Activated CD8-positive, alpha-beta memory T cell treated with anti-CD3 and anti-CD28 coated beads for 24 hours (primary cell): ENCODE results near the gene DDX10.
"Not testable (repeated sequence)": the region's sequence is repeated elsewhere in the genome, so short reads cannot be mapped to it uniquely, and the experiment has no call there.

Experiments
- DNase-seq: peaks from one replicate; pipeline ENCODE4 v3.0.0-alpha.2; 2020

The DDX10 gene

DNA sequence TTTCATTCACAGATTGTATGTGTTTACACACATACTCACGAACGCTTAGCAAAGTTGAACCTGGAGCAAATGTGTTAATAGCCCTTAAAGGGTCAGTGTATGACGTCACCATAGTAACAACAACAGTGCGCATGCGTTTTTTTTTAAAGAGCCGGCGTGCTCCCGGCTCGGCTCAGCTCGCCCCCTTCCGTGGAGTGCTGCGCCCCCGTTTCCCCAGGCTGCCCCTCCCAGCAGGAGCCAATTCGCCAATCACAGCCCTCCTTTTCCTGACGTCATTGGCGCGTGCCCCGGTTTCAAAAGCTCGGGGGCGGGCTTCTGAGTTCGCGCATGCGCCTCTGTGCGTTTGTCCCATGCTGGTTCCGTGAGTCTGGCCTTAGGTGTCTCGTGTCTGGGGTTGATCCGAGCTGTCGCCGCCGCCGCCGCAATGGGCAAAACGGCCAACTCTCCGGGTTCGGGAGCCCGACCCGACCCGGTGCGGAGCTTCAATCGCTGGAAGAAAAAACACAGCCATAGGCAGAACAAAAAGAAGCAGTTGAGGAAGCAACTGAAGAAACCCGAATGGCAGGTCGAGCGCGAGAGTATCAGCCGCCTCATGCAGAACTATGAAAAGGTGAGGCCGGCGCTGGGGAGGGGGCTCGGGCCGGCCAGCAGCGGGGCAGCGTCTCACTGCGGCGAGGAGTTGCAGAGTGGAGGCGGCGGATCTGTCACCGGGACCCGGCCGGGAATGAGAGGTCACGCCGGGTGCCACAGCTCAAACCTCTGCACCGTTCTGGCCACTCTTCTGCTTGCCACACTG, at the start of gene DDX10:
DDX10 (plus strand) TSS at position 340 of the 796 bp plus-strand sequence; CDS start at position 425, 85 bp downstream.
- peak; percentile 99 for DNase-seq

DNA sequence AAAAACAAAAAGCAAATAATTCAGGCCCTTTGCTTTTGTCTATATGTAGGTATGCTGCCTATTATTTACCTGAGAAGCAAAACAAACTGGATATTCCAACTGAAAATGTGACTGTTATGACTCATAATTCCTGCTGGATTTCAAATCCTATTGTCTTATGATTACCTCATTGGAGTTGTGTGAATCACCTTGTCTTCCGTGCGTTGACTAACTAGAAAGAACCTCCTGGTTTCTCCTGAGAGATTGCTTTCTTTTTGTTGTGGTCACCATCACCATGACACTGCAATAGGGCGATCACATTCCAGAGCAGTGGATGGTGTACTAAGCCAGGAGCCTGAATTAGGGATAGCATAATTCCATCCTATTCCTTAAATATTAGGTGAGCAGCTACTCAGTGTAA, 48.3 kb upstream of the DDX10 start:
- no peak for DNase-seq

DNA sequence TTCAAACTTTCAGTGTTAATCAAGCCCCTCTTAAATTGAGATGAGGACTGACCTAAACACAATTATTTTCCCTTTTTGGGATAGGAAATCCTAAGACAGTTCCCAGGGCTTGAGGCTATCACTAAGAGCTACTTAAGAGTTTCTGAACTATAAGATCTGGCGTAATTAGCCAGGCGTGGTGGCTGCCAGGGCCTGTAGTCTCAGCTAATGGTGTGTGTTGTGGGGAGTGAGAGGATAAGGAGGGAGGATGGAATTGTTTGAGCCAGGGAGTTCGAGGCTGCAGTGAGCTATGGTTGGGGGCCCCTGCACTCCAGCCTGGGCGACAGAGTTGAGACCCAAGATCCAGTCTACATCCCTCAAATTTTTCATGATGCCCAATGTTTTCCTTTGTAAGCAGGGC, 47.8 kb upstream of the DDX10 start:
- DNase-seq: no peak

DNA sequence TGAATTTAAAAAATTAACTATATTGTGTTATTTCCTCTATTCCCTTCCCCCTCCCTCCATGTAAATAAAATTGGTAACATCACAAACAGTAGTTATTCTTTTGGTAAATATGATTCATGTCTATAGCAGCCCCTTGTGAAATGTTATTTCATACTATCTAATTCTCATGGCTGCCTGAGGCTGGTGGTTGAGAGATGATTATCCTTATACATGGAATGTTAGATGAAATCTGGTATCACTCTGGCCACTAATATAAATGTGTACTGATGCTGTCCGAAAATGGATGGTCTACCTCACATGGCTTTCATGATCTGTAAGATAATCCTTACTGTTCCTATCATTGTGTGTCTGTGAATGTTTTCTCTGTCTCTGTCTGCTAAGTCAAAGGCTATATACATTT, 46.3 kb upstream of the DDX10 start:
- no peak for DNase-seq

DNA sequence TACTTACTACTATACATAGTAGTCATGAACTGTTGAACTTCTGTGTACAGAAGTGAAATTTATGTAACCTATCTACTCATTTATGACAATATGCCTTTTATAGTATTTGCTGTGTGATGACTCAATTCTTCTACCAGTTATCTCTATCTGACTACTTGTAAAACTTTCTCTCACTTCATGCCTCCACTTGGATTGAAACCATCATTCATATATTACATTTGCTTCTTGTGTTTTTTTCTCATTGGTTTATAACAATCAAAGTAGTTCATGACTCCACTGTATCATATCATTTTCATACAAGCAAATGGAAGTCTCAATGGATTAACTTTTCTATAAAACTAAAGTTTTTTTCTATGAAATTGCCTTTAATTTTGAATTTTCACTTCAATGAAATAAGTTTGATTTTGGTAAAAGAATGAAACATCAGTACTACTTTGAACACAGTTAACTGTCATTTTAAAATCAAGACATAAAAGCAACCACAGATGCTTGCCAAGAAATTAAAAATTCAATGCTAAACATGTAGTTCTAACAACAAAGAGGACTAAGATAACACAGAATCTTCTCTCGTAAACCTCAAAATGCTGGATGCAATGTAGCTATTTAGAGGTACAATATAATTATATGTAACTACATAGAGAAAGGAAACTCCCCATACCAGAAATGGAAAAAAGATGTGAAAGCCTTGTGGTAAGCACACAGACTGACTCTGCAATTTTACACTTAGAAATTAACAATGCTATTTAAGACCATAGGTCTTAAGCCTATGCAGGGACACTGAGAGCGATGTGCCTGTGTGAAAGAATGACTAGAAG, 43.7 kb upstream of the DDX10 start:
- no peak for DNase-seq

DNA sequence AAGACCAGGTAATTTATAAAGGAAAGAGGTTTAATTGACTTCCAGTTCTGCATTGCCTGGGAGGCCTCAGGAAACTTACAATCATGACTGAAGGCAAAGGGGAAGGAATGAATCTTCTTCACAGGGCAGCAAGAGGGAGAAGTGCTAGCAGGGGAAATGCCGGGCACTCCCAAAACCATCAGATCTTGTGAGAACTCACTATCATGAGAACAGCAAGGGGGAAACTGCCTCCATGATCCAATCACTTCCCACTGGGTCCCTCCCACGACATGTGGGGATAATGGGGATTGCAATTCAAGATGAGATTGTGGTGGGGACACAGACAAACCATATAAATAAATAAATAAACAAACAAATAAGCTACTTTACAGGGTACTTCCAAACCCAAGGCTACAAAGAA, 42.5 kb upstream of the DDX10 start:
- DNase-seq: no peak

DNA sequence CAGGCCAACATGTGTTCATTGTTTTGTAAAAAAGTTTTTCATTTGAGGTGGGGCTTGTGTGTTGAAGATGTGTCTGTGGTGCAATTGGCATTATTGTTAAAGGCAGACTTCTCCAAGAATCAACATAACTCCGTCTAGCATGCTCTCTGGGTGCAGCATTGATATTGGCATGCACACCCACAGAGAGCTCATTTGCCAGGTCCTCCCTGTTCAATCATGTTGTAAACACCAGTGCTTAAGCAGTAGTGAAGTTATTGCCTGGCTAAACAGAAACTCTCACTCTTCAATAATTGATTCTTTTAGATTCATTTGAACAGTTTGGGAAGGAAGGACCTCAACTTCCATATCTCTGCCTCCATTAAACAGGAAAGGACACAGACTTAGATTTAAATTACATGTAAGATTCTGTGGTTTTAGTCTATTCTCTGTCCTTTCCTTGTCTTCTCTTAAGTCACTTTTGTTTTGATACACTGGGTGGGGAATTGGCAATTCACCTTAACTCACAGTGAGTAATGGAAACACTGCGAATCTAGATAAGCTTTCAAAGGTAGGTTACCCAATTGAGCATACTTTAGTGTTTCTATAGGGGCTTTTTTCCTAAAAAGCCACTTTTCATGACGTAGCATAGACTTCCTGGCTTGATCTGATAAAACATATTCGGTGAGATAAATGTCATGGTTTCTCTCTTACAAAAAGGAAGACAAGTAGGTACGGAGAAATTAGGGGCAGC, 40.5 kb upstream of the DDX10 start:
- no peak for DNase-seq

DNA sequence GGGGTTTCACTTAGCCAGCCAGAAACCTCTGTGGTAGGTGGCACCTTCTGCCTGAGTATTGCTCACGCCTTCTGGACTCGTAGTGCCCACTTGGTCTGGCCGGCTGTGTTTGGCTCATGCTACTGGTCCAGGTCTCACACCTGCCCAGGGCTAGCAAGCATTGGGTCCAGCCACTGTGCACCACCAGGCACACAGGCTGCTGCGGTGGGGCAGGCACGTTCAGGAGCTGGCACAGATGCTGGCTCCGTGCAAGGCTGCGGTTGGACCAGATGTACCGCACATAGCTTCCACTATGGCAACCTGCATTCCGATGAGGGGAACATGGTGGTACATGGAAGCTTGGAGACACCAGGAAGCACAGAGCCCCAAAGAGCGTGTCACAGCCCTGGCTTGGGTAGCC, 36.5 kb upstream of the DDX10 start:
- no peak for DNase-seq

DNA sequence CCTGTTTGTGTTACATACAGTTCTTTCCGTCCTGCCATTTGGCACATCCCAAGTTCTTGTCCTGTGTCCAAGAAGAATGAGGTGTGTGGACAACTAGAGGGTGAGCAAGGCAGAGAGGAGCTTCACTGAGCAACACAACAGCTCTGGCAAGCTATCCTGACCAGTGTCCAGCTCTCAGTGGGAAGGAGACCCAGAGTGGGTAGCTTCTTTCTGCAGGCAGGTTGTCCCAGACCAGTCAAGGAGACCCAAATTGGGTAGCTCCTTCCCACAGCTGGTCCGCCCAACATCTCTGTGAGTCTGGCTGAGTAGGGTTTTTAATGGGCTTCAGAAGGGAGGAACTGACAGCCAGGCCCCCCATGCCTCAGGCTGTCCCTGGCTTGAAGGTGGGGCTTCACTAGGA, 36.1 kb upstream of the DDX10 start:
- DNase-seq: no peak

DNA sequence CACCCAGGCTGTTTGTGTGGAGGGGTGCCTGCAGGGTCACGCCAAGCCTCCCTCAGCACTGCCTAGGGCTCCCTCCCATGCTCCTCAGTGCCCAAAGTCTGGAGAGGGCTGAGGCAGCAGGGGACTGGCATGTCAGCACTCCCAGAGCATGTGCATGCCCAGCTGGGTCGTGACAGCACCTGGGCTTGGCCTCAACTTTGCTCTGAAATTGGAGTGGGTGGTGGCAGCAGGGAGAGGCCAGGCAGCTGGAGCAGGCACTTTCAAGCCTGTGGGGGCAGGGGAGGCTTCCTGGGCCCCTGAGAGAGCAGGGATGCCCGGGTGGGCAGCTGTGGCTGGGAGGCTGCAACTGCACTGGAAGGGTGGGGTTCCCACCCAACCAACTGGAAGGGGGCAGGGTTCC, 35.6 kb upstream of the DDX10 start:
- DNase-seq: no peak

DNA sequence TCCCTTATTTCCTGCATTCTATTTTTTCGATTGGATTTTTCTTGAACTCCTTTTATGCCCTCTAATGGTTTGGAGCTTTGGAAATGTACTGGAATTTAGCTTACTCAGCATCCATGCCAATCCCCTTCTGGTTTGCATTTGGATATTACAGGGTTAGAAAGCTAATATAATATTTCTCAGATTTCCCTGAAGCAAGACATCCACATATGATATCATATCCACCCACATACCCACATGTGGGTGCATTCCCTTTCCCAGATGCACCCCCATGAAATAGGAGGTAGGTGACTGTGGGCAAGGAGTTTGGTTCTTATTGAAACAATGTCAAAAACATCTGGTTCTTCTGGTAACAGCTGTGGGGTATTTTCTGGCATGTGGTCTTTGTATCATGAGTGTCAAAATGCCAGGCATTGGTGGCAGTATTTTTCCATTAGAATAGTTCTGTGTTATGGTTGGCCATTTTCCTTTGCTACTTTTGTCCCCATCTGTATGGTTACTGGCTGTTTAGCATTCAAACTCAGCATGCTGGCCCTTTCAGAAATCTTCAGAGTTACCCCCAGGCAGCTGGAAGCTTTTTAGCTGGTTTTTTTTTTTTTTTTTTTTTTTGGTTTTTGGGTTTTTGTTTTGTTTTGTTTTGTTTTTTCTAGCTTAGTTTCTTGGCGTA, 32.7 kb upstream of the DDX10 start:
- no peak for DNase-seq

DNA sequence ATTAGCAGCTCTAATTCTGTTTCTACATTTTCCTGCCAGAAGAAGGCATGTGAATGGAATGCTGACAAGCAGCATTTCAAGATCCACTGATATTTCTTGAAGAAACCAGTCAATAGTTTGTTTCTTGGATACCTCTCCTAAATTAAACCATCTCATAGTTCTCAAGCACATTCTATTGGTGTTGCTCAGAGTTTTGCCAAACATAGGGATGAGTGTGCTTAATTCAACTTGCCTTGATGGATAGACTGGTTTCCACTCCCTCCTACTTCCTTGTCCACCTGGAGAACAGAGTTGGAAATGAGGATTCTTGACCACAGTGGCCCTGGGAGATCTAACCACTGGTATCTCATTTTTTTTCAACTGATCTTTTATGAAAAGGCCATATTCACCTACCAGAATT, 29.8 kb upstream of the DDX10 start:
- no peak for DNase-seq

DNA sequence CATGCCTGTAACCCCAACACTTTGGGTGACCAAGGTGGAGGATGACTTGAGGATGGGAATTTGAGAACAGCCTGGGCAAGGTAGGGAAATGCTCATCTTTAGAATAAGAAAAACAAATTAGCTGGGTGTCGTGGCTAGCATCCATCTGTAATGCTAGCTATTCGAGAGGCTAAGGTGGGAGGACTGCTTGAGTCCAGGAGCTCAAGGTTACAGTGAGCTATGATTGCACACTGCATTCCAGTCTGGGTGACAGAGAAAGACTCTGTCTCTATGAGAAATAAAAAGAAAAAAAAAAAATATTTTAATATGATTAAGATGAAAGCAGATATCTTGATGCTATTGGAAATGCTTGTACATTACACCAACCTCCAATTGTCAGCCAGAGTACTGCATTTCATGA, 28.6 kb upstream of the DDX10 start:
- no peak for DNase-seq

DNA sequence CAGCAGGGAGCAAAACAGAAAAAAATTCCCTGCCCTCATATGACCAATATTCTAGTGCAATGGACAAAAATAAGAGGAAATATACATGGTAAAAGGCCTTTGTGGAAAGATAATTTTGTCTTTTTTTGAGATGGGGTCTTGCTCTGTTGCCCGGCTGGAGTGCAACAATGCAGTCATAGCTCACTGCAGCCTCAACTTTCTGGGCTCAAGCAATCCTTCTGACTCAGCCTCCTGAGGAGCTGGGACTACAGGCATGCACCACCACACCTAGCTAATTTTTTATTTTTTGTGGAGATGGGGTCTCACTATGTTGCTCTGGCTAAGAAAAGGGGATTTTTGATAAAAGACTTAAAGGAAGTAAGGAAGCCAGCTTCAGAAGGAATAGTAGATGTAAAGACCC, 25.7 kb upstream of the DDX10 start:
- DNase-seq: no peak

DNA sequence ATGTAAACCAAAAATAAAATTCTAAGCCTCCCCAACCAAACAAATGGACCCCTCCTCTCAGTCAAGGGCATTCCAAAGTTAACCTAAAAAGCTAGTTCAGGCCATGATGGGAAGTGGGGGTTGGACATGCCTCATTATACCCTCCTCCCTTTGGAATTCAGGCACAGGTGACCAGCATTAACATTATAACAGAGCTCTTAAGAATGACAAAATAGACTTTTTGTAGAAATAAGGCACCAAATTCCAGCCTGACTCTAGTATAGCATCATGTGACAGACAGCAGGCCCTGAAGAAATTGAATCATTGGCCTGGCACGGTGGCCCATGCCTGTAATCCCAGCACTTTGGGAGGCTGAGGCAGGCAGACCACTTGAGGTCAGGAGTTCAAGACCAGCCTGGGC, 23.1 kb upstream of the DDX10 start:
- DNase-seq: not testable (repeated sequence)

DNA sequence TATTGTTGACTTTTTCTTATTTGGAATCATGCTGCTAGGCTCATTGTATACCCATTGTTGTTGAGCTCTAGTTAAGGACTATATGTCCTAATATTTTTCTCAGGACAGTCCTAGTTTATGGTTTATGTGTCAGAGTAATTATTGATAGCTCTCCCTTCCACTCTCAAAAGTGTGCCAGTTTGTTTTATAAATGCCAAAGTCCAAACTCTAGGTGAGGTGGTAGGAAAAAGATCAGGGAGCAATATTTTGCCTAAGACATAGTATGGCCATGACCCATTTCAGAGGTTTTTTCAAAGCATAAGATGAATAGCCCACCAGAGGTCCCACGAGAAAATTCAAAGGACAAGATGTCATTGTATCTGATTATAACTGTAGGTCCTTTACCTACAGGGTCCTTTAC, 20.9 kb upstream of the DDX10 start:
- no peak for DNase-seq

DNA sequence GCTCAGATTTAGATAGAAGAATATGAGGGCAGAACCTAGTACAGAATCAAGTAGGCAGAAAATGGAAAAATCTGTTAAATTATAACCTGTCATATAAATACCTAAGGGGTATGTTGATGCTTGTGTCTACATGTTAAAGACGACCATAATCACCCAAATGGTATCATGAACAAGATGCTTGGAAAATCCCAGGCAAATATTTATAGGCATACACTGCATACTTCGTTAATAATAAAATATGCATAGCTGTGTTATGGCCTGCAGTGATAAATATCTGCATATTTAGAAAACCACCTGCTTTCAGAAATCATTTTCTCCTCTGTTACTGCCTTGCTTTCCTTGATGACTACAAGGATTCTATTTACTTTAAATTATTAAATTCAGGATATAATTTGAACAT, 18.9 kb upstream of the DDX10 start:
- no peak for DNase-seq

DNA sequence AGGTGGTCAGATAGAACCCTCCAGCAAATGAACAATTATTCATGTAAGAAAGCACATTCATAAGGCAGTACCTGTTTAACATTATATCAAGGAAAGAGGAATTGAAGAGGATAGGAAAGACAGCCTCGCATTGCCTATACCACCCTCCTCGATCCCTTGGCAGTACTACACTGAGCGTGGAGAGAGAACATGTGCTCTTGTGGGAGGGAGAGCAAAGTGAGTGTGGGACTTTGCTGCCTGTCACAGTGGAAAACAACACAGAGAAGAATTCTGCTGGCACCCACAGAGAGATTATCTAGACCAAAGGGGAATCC, 17.5 kb upstream of the DDX10 start:
- no peak for DNase-seq

DNA sequence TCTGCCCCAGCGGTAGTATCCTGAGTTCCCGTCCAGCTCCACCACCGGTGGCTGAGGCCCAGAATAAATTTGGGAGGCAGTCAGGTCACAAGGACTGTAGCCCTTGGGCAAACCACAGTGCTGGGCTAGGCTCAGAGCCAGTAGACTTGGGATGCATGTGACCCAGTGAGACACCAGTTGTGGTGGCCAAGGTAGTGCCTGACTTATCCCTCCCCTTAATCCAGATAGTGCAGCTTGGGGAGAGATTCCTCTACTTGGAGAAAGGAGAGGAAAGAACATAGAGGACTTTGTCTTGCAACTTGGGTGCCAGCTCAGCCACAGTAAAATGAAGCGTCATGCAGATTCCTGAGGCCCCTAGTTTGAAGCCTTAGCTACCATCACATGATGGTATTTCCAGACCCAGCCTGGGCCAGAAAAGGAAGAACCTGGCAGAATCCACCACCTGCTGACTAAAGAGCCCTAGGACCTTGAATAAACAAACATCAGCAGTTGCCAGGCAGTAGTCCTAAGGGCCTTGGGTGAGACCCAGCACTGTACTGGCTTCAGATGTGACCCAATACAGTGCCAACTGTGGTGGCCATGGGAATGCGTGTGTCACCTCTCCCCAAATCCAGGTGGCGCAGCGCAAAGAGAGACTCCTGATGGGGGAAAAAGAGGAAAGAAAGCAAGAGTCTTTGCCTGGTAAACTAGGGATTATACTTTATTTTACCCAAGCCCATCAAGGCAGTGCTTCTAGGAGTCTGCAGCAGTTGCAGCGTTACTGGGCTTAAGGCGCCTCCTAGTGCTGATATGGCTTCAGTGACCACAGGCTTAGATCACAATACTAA, 17.0 kb upstream of the DDX10 start:
- DNase-seq: peak; percentile 79

DNA sequence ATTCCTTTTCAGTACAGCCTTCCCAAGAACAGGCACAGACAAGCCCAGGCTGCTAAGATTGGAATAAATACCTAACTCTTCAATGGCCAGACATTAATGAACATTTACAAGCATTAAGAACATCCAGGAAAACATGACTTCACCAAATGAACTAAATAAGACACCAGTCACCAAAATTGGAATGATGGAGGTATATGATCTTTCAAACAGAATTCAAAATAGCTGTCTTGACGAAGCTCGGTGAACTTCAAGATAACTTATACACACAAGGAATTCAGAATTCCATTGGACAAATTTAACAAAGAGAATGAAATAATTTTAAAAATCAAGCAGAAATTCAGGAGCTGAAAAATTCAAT, 16.4 kb upstream of the DDX10 start:
- no peak for DNase-seq

DNA sequence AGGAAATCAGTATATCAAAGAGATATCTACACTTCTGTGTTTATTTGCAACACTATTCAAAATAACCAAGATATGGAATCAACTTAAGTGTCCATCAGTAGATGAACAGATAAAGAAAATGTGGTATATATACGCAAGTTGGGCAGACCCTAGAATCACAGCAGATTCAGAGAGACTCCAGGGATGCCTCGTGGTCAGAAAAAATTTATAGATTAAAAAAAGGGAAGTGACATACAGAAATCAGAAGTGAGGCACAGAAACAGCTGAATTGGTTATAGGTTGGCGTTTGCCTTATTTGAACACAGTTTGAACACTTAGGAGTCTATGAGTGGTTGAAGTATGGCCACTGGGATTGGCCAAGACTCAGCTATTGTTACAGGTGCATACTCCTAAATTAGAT, 10.8 kb upstream of the DDX10 start:
- not testable (repeated sequence) for DNase-seq

DNA sequence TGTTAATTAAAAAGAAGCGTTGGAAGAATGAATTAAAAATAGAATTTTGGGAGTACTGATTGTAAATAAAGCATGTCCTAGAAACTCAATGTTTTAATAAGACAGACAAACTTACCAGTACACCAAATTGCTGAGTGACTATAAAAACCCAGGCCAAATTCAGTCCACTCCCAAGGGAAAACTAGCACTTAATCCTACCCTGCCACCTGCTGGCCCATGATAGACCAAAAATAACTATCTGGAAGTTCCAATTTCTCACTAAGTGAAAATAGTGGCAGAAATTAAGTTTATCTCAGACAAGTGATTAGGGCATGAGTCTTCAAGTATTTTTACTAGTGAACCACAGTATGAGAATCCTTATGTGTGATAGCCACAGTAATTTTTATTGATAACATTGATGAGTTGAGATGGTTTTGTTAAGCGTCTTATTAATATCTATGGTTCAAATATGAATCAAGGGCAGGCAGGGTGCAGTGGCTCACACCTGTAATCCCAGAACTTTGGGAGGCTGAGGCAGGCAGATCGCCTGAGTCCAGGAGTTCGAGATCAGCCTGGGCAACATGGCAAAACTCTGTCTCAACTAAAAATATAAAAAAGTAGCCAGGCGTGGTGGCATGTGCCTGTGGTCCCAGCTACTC, 9.8 kb upstream of the DDX10 start:
- no peak for DNase-seq
